Measurements from ENCODE around the gene GSTM1. TPM values are rescaled to one million over a fixed set of nuclear protein-coding genes. Genes with fewer than 3 reads are reported as not detected.

GSTM1 gene
- total and polyA plus RNA-seq, 2 donors (not counting 1 experiment from before 2014, with no cell fraction given) = 30.5 to 40.0 TPM

DNA sequence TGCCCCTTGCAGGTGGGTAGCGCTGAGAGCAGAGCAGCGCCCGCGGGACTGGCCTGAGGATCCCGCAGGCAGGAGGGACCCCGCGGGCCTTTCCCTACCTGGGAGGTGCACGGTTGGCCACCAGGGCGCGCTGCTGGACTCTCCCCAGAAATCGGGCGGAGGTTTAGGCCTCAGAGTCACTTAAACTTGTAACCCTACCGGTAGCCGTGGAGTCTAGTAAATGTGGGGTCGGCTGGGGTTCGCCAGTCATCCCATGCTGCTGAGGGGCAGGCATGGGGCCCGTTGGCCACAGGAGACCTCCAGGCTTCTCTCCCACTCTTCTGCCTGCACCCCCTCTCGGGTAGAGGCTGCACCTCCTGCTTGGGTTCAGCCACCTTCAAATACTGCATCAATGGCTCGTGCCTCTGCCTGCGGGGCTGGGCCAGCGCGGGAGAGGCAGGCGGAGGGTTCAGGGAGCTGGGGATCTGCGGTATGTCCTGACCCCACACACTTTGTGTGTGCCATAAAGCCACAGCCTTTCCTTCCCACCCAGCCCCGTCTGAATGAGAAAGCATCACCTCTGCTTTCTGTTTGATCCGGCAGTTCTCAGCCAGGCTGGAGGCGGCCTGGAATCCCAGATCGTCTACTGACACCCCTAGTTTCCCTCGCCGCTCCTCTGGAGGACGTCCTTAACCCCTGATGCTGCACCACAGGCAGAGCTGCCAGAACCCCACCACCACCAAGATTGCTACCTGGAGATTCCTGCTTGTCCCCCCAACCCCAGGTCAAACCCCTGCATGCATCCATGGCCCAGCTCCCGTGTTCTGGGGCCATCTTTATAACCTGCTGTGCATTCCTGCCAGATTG is 44.0 kb upstream of the GSTM1 start:
- 34% methylated on average over 31 of the region's 32 CpGs for WGBS (ENCODE audit: insufficient coverage)
- intact Hi-C loops (cut with micrococcal nuclease) = loop anchor here (1.0 to 2.0 kb wide), 3 partner anchors 13 to 341 kb away; partner anchors contain the start of genes AHCYL1, GSTM1 and GSTM4
- H3K4me1 ChIP-seq (ENCODE audit: control insufficient read depth in 2 of 2, insufficient read depth in 2 of 2, low read length in 2 of 2) = peaks cover 4 to 14% of the 10 kb centered on the region in 2 donors
- peak overlapping the region in 1 of 5 experiments; percentile 6 for H3K4me3 ChIP-seq (ENCODE audit: control extremely low read depth in 1 of 5, extremely low read depth in 1 of 5, insufficient read depth in 1 of 5, low read depth in 2 of 5, low read length in 4 of 5)
- H3K9me3 ChIP-seq (ENCODE audit: control extremely low read depth in 1 of 3, control insufficient read depth in 2 of 3, insufficient read depth in 1 of 3, low read length in 2 of 3) = no peaks in the 10 kb centered on the region
- H3K36me3 ChIP-seq (replicated peaks in 1 of 2; ENCODE audit: control extremely low read depth in 1 of 2, control insufficient read depth in 1 of 2, extremely low read depth in 1 of 2, insufficient read depth in 2 of 2, low read length in 1 of 2) = no peaks in the 10 kb centered on the region
- H3K79me2 ChIP-seq (ENCODE audit: control insufficient read depth, insufficient read depth, low read length) = no peaks in the 10 kb centered on the region
- DNase-seq (peak; percentile 86), ATAC-seq (ENCODE audit: low read depth) (peak; percentile 88)
- H3K27ac ChIP-seq (ENCODE audit: low read length in 2 of 2) = no peak overlapping the region
- H4K20me1 ChIP-seq (ENCODE audit: control insufficient read depth, insufficient read depth, low read length, poor library complexity, severe bottlenecking) = no peaks in the 10 kb centered on the region
- peak overlapping the region; percentile 54 for H3K4me2 ChIP-seq (replicated peaks; ENCODE audit: low read depth, low read length, poor library complexity, severe bottlenecking)
- H3K9me3 Mint-ChIP-seq (ENCODE audit: insufficient read depth) = no peaks in the 10 kb centered on the region
- H3K27ac Mint-ChIP-seq = no peak overlapping the region
- POLR2A ChIA-PET = interaction anchor here (1.0 kb wide), 1 partner anchor 95 kb away, joined by 3 read pairs; the partner anchor contains the start of gene GNAI3
- peak overlapping the region; percentile 82 for H2AFZ ChIP-seq (ENCODE audit: insufficient read depth, low read depth, low read length, poor library complexity, severe bottlenecking)
- peaks cover 4% of the 10 kb centered on the region for H3K27me3 Mint-ChIP-seq
- no peak overlapping the region for H3K9ac ChIP-seq (ENCODE audit: low read length)
- peaks cover 0 to 2% (median 0%) of the 10 kb centered on the region in 4 experiments for H3K27me3 ChIP-seq (replicated peaks in 1 of 4; ENCODE audit: control extremely low read depth in 1 of 4, control insufficient read depth in 3 of 4, insufficient read depth in 4 of 4, low read length in 3 of 4)
- CTCF ChIA-PET = interaction anchor here (0.7 to 16.5 kb wide), 12 partner anchors 9 to 367 kb away, joined by 3 to 276 read pairs (median 6); partner anchors contain the start of genes AHCYL1, AMPD2, GPR61 and GSTM1
- H3K4me3 Mint-ChIP-seq = peak overlapping the region; percentile 7
- TF ChIP-seq, protein P1, sequence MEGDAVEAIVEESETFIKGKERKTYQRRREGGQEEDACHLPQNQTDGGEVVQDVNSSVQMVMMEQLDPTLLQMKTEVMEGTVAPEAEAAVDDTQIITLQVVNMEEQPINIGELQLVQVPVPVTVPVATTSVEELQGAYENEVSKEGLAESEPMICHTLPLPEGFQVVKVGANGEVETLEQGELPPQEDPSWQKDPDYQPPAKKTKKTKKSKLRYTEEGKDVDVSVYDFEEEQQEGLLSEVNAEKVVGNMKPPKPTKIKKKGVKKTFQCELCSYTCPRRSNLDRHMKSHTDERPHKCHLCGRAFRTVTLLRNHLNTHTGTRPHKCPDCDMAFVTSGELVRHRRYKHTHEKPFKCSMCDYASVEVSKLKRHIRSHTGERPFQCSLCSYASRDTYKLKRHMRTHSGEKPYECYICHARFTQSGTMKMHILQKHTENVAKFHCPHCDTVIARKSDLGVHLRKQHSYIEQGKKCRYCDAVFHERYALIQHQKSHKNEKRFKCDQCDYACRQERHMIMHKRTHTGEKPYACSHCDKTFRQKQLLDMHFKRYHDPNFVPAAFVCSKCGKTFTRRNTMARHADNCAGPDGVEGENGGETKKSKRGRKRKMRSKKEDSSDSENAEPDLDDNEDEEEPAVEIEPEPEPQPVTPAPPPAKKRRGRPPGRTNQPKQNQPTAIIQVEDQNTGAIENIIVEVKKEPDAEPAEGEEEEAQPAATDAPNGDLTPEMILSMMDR (IDR thresholded peaks at IDR 0.05) = peak; percentile 92
- TF ChIP-seq EZH2 (IDR thresholded peaks at IDR 0.05; ENCODE audit: borderline replicate concordance, insufficient read depth, low read depth, low read length, poor library complexity, severe bottlenecking) = no peak
- peaks cover 13% of the 10 kb centered on the region for H3K4me1 Mint-ChIP-seq

DNA sequence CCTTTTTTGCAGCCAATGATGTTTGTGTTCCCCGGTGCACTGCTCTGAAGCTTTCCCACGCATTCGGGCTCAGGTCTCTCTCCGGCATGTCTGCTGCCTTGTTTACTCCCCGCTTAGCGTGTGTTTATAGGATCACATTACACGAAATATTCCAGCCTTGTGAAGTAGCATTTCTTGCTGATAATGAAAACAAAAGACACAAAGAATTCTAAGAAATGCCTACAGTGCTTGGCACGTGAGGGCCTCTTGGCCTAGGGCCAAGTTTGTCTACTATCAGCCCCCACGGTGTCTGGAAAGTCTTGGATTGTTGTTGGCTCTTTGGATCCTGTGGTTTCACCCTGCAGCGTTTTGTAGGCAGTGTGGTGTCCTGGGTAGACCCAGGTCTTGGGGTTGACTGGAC is 42.9 kb upstream of the GSTM1 start:
- H3K4me1 ChIP-seq (ENCODE audit: control insufficient read depth in 2 of 2, insufficient read depth in 2 of 2, low read length in 2 of 2) = peaks cover 4 to 14% of the 10 kb centered on the region in 2 donors
- DNase-seq (no peak), ATAC-seq (ENCODE audit: low read depth) (no peak)
- no CpG with 5 or more reads among the region's 10 CpGs for WGBS (ENCODE audit: insufficient coverage)
- Mint-ChIP-seq H3K4me3 (no peak overlapping the region), H3K9me3 (ENCODE audit: insufficient read depth) (no peaks in the 10 kb centered on the region), H3K27ac (no peak overlapping the region), H3K4me1 (peaks cover 13% of the 10 kb centered on the region), H3K27me3 (peaks cover 4% of the 10 kb centered on the region)
- POLR2A ChIA-PET = interaction anchor here (0.7 kb wide), 1 partner anchor 936 kb away, joined by 4 read pairs; no protein-coding TSS in a partner anchor
- CTCF ChIA-PET = interaction anchor here (0.7 to 13.3 kb wide), 7 partner anchors 8 to 364 kb away, joined by 3 to 230 read pairs (median 7); partner anchors contain the start of genes AHCYL1 and GSTM1
- no peaks in the 10 kb centered on the region for H3K9me3 ChIP-seq (ENCODE audit: control extremely low read depth in 1 of 3, control insufficient read depth in 2 of 3, insufficient read depth in 1 of 3, low read length in 2 of 3)
- no peaks in the 10 kb centered on the region for H3K27me3 ChIP-seq (replicated peaks in 1 of 4; ENCODE audit: control extremely low read depth in 1 of 4, control insufficient read depth in 3 of 4, insufficient read depth in 4 of 4, low read length in 3 of 4)
- no peak overlapping the region for H2AFZ ChIP-seq (ENCODE audit: insufficient read depth, low read depth, low read length, poor library complexity, severe bottlenecking)
- no peak overlapping the region for H3K4me3 ChIP-seq (ENCODE audit: control extremely low read depth in 1 of 5, extremely low read depth in 1 of 5, insufficient read depth in 1 of 5, low read depth in 2 of 5, low read length in 4 of 5)
- H3K36me3 ChIP-seq (replicated peaks in 1 of 2; ENCODE audit: control extremely low read depth in 1 of 2, control insufficient read depth in 1 of 2, extremely low read depth in 1 of 2, insufficient read depth in 2 of 2, low read length in 1 of 2) = no peaks in the 10 kb centered on the region
- intact Hi-C loops (cut with micrococcal nuclease) = no loop called here
- H3K4me2 ChIP-seq (replicated peaks; ENCODE audit: low read depth, low read length, poor library complexity, severe bottlenecking) = no peak overlapping the region
- TF ChIP-seq, protein P1 (IDR thresholded peaks at IDR 0.05) = no peak
- no peak for TF ChIP-seq EZH2 (IDR thresholded peaks at IDR 0.05; ENCODE audit: borderline replicate concordance, insufficient read depth, low read depth, low read length, poor library complexity, severe bottlenecking)
- H3K27ac ChIP-seq (ENCODE audit: low read length in 2 of 2) = no peak overlapping the region
- no peaks in the 10 kb centered on the region for H3K79me2 ChIP-seq (ENCODE audit: control insufficient read depth, insufficient read depth, low read length)
- no peak overlapping the region for H3K9ac ChIP-seq (ENCODE audit: low read length)
- H4K20me1 ChIP-seq (ENCODE audit: control insufficient read depth, insufficient read depth, low read length, poor library complexity, severe bottlenecking) = no peaks in the 10 kb centered on the region
